Type B pancreatic cell (in vitro differentiated cells): ENCODE results near the gene PPP2CA. TPM values are rescaled to one million over a fixed set of nuclear protein-coding genes. Genes with fewer than 3 reads are reported as not detected.

Source experiments
- DNase-seq: peaks from one replicate; pipeline ENCODE4 v3.0.0; 2021; ENCODE audit warnings: mixed read lengths; ENCODE audit not compliant: unreplicated experiment; ENCODE audit errors: extremely low spot score
- H3K27ac Mint-ChIP-seq: 2 replicates; pipeline ENCODE4 v1.8.0; 2021; ENCODE audit warnings: mild to moderate bottlenecking, mixed read lengths
- H3K27me3 Mint-ChIP-seq: 2 replicates; pipeline ENCODE4 v1.8.0; 2021; ENCODE audit warnings: mixed read lengths
- H3K36me3 Mint-ChIP-seq: 2 replicates; pipeline ENCODE4 v1.8.0; 2021; ENCODE audit warnings: mixed read lengths
- H3K4me1 Mint-ChIP-seq: one replicate; pipeline ENCODE4 v1.8.0; 2021; ENCODE audit warnings: mixed read lengths; ENCODE audit not compliant: unreplicated experiment
- H3K4me3 Mint-ChIP-seq: 2 replicates; pipeline ENCODE4 v1.8.0; 2021; ENCODE audit warnings: mild to moderate bottlenecking, mixed read lengths
- H3K9me3 Mint-ChIP-seq: 2 replicates; pipeline ENCODE4 v1.8.0; 2021; ENCODE audit warnings: mixed read lengths
- total RNA-seq: library from RNA; stranded (reverse); gene quantifications from 2 replicates; pipeline ENCODE4 v1.2.1, GENCODE V29; 2021; ENCODE audit warnings: low replicate concordance
- TF ChIP-seq, protein P1 (sequence below): fragments of 200-600 bp; sonication (generic); conservative IDR thresholded peaks from 2 replicates; pipeline ENCODE4 v1.5.0; 2021; ENCODE audit warnings: antibody characterized with exemption, mild to moderate bottlenecking

Gene PPP2CA
- total RNA-seq, 1 donor from 2014 or later: 152 TPM

DNA sequence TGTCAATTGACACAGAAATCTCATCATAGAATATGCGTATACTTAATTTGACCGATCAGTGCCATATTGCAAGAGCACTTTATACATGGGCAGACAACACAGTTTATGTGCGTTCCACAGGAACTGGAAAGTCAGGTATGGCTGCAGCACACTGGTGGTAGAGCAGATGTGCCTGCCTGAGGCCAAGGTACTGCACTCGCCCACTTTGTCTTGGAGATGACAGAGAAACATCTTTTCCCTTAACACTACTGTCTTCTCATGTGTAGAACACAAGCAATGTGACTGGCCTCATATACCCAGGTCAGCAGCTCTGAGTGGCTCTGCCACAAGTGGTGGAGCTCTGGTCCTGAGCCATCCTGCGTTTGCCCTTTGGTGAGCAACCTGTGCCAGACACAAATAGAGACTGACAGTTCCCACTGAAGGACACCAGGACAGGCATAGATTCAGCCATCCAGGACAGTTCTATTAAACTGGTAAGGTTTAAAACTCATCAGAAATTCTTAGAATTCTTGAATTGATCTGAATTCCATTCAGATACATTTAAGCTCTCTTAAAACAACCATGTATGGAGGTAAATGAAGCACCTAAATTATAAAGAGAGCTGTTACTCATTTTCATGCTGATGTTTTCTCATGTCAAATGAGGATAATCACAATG, 21.0 kb upstream of the PPP2CA start:
- Mint-ChIP-seq H3K36me3 (no peaks in the 10 kb centered on the region), H3K4me3 (peak overlapping the region; percentile 72), H3K9me3 (no peaks in the 10 kb centered on the region), H3K27ac (peak overlapping the region; percentile 90), H3K4me1 (peaks cover 22% of the 10 kb centered on the region), H3K27me3 (no peaks in the 10 kb centered on the region)
- TF ChIP-seq, protein P1, sequence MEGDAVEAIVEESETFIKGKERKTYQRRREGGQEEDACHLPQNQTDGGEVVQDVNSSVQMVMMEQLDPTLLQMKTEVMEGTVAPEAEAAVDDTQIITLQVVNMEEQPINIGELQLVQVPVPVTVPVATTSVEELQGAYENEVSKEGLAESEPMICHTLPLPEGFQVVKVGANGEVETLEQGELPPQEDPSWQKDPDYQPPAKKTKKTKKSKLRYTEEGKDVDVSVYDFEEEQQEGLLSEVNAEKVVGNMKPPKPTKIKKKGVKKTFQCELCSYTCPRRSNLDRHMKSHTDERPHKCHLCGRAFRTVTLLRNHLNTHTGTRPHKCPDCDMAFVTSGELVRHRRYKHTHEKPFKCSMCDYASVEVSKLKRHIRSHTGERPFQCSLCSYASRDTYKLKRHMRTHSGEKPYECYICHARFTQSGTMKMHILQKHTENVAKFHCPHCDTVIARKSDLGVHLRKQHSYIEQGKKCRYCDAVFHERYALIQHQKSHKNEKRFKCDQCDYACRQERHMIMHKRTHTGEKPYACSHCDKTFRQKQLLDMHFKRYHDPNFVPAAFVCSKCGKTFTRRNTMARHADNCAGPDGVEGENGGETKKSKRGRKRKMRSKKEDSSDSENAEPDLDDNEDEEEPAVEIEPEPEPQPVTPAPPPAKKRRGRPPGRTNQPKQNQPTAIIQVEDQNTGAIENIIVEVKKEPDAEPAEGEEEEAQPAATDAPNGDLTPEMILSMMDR: no peak
- DNase-seq: no peak

DNA sequence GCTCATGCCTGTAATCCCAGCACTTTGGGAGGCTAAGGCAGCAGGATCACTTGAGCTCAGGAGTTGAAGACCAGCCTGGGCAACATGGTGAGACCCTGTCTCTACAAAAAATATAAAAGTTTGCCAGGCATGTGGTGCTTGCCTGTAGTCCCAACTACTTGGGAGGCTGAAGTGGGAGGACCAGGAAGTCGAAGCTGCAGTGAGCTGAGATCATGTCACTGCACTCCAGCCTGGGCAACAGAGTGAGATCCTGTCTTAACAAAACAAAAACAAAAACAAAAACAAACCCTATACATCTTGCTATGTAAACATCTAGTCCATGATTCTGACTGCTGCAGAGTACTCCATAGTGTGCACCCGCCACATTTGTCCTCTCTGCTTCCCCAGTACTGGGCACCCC, 19.8 kb upstream of the PPP2CA start:
- H3K27me3 Mint-ChIP-seq: no peaks in the 10 kb centered on the region
- no peaks in the 10 kb centered on the region for H3K36me3 Mint-ChIP-seq
- DNase-seq: no peak
- peaks cover 20% of the 10 kb centered on the region for H3K4me1 Mint-ChIP-seq
- H3K27ac Mint-ChIP-seq: peak overlapping the region; percentile 88
- TF ChIP-seq, protein P1: no peak
- no peak overlapping the region for H3K4me3 Mint-ChIP-seq
- no peaks in the 10 kb centered on the region for H3K9me3 Mint-ChIP-seq

DNA sequence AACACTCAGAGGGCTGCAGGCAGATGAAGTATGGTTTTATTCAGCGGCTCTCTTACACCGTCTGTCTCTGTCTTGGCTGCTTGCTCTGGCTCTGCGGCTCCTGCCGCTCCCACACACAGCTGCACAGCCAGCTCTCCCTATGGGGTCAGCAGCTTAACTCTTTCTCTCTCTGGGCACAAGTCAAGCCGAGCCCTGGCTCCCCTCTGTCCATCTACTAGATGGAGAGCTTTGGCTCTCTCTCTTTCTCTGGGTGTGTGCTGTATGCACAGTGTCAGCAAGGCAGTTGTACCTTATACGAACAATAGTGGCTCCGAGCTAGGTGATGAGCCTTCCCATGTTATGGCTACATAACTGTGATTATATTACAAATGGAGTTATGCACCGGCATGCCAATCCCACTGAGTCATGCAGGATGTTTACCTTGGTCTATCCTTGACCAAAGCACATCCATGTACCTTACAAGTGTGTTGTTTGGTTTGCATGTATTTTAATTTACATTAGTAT, 19.3 kb upstream of the PPP2CA start:
- no peaks in the 10 kb centered on the region for H3K9me3 Mint-ChIP-seq
- no peaks in the 10 kb centered on the region for H3K27me3 Mint-ChIP-seq
- peak overlapping the region; percentile 45 for H3K4me3 Mint-ChIP-seq
- TF ChIP-seq, protein P1: no peak
- H3K36me3 Mint-ChIP-seq: no peaks in the 10 kb centered on the region
- no peak for DNase-seq
- peak overlapping the region; percentile 88 for H3K27ac Mint-ChIP-seq
- peaks cover 25% of the 10 kb centered on the region for H3K4me1 Mint-ChIP-seq

DNA sequence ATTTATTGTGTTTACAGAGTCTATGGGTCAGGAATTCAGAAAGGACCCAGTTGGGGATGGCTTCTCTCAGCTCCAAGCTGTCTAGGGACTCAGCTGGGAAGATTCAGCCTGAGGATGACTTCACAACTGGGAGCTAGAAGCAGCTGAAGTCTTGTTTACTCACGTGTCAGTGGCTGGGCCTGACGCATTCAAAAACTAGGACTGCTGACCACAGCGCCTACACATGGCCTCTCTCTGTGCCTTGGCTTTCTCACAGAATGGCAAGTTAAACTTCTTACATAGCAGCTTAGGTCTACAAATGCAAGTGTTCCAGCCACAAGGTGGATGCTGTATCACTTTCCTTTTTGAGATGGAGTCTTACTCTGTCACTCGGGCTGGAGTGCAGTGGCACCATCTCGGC, 16.3 kb upstream of the PPP2CA start:
- Mint-ChIP-seq H3K9me3 (no peaks in the 10 kb centered on the region), H3K27me3 (no peaks in the 10 kb centered on the region), H3K27ac (no peak overlapping the region), H3K4me3 (no peak overlapping the region), H3K36me3 (no peaks in the 10 kb centered on the region), H3K4me1 (peaks cover 24% of the 10 kb centered on the region)
- TF ChIP-seq, protein P1: no peak
- no peak for DNase-seq

DNA sequence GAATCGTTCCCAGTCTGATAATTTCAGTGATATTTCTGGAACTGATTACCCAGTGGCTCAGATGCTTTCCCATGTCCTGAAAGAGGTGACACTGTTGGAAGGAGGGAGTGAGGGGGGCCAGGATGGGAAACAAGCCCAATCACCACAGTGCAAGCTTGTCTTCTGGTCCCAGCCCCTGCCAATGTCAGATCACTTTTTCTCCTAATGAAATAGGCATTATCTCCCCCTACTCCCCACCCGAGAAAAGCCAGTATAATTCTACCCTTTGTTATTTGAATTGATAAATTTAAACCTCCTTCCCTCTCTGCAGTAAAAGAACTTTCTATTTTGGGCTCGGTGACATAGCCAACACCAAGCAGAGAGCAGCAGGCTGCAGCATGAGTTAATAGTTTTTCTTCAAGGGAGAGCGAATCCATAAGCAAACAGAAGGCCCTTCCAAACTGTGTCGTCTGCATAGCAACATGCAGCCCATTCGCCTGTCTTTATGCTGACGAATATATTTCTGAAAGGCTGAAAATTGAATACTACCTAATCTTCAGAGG, 14.6 kb upstream of the PPP2CA start:
- peaks cover 19% of the 10 kb centered on the region for H3K4me1 Mint-ChIP-seq
- H3K27me3 Mint-ChIP-seq: peaks cover 4% of the 10 kb centered on the region
- H3K27ac Mint-ChIP-seq: peak overlapping the region; percentile 7
- peak overlapping the region; percentile 39 for H3K4me3 Mint-ChIP-seq
- TF ChIP-seq, protein P1: no peak
- H3K9me3 Mint-ChIP-seq: no peaks in the 10 kb centered on the region
- no peaks in the 10 kb centered on the region for H3K36me3 Mint-ChIP-seq
- DNase-seq: no peak
